Measurements from ENCODE around the gene ABCC4.

DNA sequence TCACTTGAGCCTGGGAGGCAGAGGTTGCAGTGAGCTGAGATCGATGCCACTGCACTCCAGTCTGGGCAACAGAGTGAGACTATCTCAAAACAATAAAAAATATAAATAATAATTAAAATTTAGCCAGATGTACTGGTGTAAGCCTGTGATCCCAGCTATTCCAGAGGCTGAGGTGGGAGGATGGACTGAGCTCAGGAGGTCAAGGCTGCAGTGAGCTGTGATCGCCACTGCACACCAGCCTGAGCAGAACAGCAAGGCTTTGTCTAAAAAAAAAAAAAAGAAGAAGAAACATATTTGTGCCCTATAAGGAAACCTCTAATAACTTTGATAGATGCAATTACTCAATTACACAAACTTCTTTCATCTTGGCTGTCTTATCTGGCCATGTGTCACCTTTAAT, 52.3 kb downstream of the ABCC4 start:
- no peak for TF ChIP-seq POLR2A (IDR thresholded peaks at IDR 0.05)
- TF ChIP-seq, protein P1, sequence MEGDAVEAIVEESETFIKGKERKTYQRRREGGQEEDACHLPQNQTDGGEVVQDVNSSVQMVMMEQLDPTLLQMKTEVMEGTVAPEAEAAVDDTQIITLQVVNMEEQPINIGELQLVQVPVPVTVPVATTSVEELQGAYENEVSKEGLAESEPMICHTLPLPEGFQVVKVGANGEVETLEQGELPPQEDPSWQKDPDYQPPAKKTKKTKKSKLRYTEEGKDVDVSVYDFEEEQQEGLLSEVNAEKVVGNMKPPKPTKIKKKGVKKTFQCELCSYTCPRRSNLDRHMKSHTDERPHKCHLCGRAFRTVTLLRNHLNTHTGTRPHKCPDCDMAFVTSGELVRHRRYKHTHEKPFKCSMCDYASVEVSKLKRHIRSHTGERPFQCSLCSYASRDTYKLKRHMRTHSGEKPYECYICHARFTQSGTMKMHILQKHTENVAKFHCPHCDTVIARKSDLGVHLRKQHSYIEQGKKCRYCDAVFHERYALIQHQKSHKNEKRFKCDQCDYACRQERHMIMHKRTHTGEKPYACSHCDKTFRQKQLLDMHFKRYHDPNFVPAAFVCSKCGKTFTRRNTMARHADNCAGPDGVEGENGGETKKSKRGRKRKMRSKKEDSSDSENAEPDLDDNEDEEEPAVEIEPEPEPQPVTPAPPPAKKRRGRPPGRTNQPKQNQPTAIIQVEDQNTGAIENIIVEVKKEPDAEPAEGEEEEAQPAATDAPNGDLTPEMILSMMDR (IDR thresholded peaks at IDR 0.05): no peak
- TF ChIP-seq EP300 (IDR thresholded peaks at IDR 0.05): no peak
- TF ChIP-seq POLR2AphosphoS5 (IDR thresholded peaks at IDR 0.05): no peak
